Tibial nerve (tissue), 4 donors: Measurements from ENCODE around the gene APOOL. TPM values are rescaled to one million over a fixed set of nuclear protein-coding genes. Genes with fewer than 3 reads are reported as not detected.

ENCODE experiments used
- DNase-seq, 2 donors: peaks; one replicate each; pipeline ENCODE4 v3.0.0-alpha.2; 2019; ENCODE audit warnings: low spot score in 2 of 2
- H3K27ac ChIP-seq, 4 donors: fragments of 200-600 bp; sonication (generic) in 3 of 4; one replicate each; pipeline ENCODE4 v1.5.1; 2017 to 2019; ENCODE audit warnings: mild to moderate bottlenecking in 1 of 4
- H3K27me3 ChIP-seq, 2 donors: fragments of 200-600 bp; sonication (generic) in 1 of 2; one replicate each; pipeline versions ENCODE4 v1.5.1 to v1.6.0; 2017 to 2019
- H3K36me3 ChIP-seq, 3 donors: fragments of 200-600 bp; sonication (generic); one replicate each; pipeline ENCODE4 v1.5.1; 2018 to 2019
- H3K4me1 ChIP-seq, 4 donors: fragments of 200-600 bp; sonication (generic) in 3 of 4; one replicate each; pipeline ENCODE4 v1.5.1; 2017 to 2019
- H3K4me3 ChIP-seq, 4 donors: fragments of 200-600 bp; sonication (generic) in 3 of 4; one replicate each; pipeline ENCODE4 v1.5.1; 2017 to 2019; ENCODE audit warnings: mild to moderate bottlenecking in 1 of 4, moderate library complexity in 1 of 4
- H3K9me3 ChIP-seq, 4 donors: fragments of 200-600 bp; sonication (generic) in 3 of 4; one replicate each; pipeline ENCODE4 v1.5.1; 2017 to 2019
- EP300 ChIP-seq, 2 donors: sonication (generic); formaldehyde crosslinking; IDR thresholded peaks; one replicate each; pipeline ENCODE4 v1.6.1; 2017; ENCODE audit warnings: antibody characterized with exemption in 2 of 2, mild to moderate bottlenecking in 1 of 2
- POLR2A ChIP-seq, 2 donors: fragments of 450-650 bp; IDR thresholded peaks; one replicate each; pipeline ENCODE4 v1.6.1; 2017; ENCODE audit warnings: antibody characterized with exemption in 2 of 2, mild to moderate bottlenecking in 2 of 2, moderate library complexity in 2 of 2
- WGBS, 2 donors: methylation state at CpG; one replicate each; pipeline ENCODE4 v1.1.5; 2018; 5-methylcytosine and 5-hydroxymethylcytosine counted together
- total RNA-seq, 4 donors: library from RNA; depleted of rRNA; stranded (reverse); fragments of >200 nt; gene quantifications; one replicate each; pipeline ENCODE4 v1.1.0, GENCODE V29; 2016
- TF ChIP-seq, protein P1 (sequence below), 5 experiments: fragments of 200-600 bp in 3 of 5; fragments of 450-650 bp in 2 of 5; sonication (generic) in 3 of 5; IDR thresholded peaks; one replicate each; pipeline ENCODE4 v1.5.1; 2016 to 2019; ENCODE audit warnings: antibody characterized with exemption in 5 of 5, mild to moderate bottlenecking in 3 of 5, moderate library complexity in 2 of 5

APOOL gene
- total RNA-seq, 4 donors from 2014 or later: 8.4 to 19.2 (median 13.3) TPM

DNA sequence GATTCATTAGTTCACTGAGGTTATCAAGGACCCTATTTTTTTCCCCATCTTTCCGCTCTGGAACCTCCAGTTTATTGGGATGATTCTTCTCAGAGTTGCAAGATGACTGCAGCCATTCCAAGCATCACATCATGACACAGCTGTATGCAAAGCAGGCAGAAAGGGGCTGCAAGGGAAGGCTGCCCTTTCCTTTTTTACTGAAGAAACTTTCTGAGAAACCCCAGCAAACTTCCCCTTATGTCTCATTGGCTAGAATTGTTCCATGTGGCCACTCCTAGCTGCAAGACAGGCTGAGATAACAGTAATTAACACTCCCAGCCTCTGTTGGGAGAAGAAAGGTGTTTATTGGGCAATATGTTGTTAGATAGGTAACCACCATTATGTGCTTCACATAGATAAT is 137.3 kb downstream of the APOOL start:
- no peaks in the 10 kb centered on the region for H3K9me3 ChIP-seq
- TF ChIP-seq EP300 (IDR thresholded peaks at IDR 0.05) (no peak), POLR2A (IDR thresholded peaks at IDR 0.05) (no peak)
- TF ChIP-seq, protein P1, sequence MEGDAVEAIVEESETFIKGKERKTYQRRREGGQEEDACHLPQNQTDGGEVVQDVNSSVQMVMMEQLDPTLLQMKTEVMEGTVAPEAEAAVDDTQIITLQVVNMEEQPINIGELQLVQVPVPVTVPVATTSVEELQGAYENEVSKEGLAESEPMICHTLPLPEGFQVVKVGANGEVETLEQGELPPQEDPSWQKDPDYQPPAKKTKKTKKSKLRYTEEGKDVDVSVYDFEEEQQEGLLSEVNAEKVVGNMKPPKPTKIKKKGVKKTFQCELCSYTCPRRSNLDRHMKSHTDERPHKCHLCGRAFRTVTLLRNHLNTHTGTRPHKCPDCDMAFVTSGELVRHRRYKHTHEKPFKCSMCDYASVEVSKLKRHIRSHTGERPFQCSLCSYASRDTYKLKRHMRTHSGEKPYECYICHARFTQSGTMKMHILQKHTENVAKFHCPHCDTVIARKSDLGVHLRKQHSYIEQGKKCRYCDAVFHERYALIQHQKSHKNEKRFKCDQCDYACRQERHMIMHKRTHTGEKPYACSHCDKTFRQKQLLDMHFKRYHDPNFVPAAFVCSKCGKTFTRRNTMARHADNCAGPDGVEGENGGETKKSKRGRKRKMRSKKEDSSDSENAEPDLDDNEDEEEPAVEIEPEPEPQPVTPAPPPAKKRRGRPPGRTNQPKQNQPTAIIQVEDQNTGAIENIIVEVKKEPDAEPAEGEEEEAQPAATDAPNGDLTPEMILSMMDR (IDR thresholded peaks at IDR 0.05): no peak
- WGBS, 2 donors: 73 to 90% methylated on average over 1 of the region's 1 CpG
- H3K4me1 ChIP-seq: no peaks in the 10 kb centered on the region
- no peaks in the 10 kb centered on the region for H3K36me3 ChIP-seq
- H3K4me3 ChIP-seq: no peak overlapping the region
- no peak for DNase-seq
- H3K27me3 ChIP-seq: no peaks in the 10 kb centered on the region
- H3K27ac ChIP-seq: no peak overlapping the region

Other genes starting within 250 kb of the APOOL start
- gene SATL1, start 239.9 kb downstream of the APOOL start, total RNA-seq: not detected
- gene ZNF711, start 240.1 kb downstream of the APOOL start, total RNA-seq: 1 to 10 TPM; 1.2 to 2.8 (median 1.7) TPM